ENCODE measurements around the gene TGFBR2.

GRCh38 chr3:30719536-30719935 is 113.1 kb downstream of the TGFBR2 start:
- TF ChIP-seq CTCF (IDR thresholded peaks at IDR 0.05; ENCODE audit: insufficient read depth, low read depth, low read length) (no peak), EZH2 (IDR thresholded peaks at IDR 0.05; ENCODE audit: insufficient read depth, low read length) (no peak)
